Dermis microvascular lymphatic vessel endothelial cell (primary cell): Measurements from ENCODE around the gene CA4. TPM values are rescaled to one million over a fixed set of nuclear protein-coding genes. Genes with fewer than 3 reads are reported as not detected.
A peak's percentile ranks its signal among the peaks of the same experiment; 100 is the strongest.

Experiments used
- DNase-seq, 2 donors: peaks; one replicate each; pipeline versions ENCODE4 v3.0.0 to v3.0.0-alpha.2; 2010; ENCODE audit warnings: low read depth in 2 of 2
- total RNA-seq: library from RNA; depleted of rRNA; stranded (reverse); fragments of >200 nt; gene quantifications from 2 replicates; pipeline ENCODE4 v1.2.1, GENCODE V29; 2014

CA4 gene
- total RNA-seq, 1 donor from 2014 or later = 2.3 TPM

- no peak for DNase-seq
Observed at GRCh38 chr17:60129164-60129563, 20.6 kb upstream of the CA4 start.

GRCh38 chr17:60130466-60130865 lies 19.3 kb upstream of the CA4 start:
- DNase-seq = no peak

GRCh38 chr17:60134396-60135150 lies 15.2 kb upstream of the CA4 start:
- DNase-seq = peak; percentile 78 to 86

- DNase-seq = peak; percentile 80 to 95
Observed at GRCh38 chr17:60135151-60135950, 14.4 kb upstream of the CA4 start.

- no peak for DNase-seq
Observed at GRCh38 chr17:60135951-60136666, 13.7 kb upstream of the CA4 start.

GRCh38 chr17:60137731-60138130 lies 12.0 kb upstream of the CA4 start:
- no peak for DNase-seq

GRCh38 chr17:60138769-60139437 lies 10.9 kb upstream of the CA4 start:
- no peak for DNase-seq

GRCh38 chr17:60139438-60140285 lies 10.1 kb upstream of the CA4 start:
- peak in 1 of 2 donors; percentile 70 for DNase-seq

GRCh38 chr17:60141111-60142018 lies 8.4 kb upstream of the CA4 start:
- DNase-seq = no peak

- peak; percentile 82 to 91 for DNase-seq
Observed at GRCh38 chr17:60142872-60143499, 6.8 kb upstream of the CA4 start.

- no peak for DNase-seq
Observed at GRCh38 chr17:60145006-60145935, 4.5 kb upstream of the CA4 start.

- no peak for DNase-seq
Observed at GRCh38 chr17:60146206-60146605, 3.6 kb upstream of the CA4 start.

- no peak for DNase-seq
Observed at GRCh38 chr17:60147553-60148223, 2.1 kb upstream of the CA4 start.

- DNase-seq = no peak
Observed at GRCh38 chr17:60148373-60148772, 1.4 kb upstream of the CA4 start.

GRCh38 chr17:60151355-60151754 lies 1.6 kb downstream of the CA4 start:
- DNase-seq = no peak

- DNase-seq = no peak
Observed at GRCh38 chr17:60153606-60154390, 4.0 kb downstream of the CA4 start.
